ENCODE results near the gene HCLS1.

- TF ChIP-seq, protein P1, sequence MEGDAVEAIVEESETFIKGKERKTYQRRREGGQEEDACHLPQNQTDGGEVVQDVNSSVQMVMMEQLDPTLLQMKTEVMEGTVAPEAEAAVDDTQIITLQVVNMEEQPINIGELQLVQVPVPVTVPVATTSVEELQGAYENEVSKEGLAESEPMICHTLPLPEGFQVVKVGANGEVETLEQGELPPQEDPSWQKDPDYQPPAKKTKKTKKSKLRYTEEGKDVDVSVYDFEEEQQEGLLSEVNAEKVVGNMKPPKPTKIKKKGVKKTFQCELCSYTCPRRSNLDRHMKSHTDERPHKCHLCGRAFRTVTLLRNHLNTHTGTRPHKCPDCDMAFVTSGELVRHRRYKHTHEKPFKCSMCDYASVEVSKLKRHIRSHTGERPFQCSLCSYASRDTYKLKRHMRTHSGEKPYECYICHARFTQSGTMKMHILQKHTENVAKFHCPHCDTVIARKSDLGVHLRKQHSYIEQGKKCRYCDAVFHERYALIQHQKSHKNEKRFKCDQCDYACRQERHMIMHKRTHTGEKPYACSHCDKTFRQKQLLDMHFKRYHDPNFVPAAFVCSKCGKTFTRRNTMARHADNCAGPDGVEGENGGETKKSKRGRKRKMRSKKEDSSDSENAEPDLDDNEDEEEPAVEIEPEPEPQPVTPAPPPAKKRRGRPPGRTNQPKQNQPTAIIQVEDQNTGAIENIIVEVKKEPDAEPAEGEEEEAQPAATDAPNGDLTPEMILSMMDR (conservative IDR thresholded peaks at IDR 0.05): no peak
- TF ChIP-seq ZFX (IDR thresholded peaks at IDR 0.05): no peak
Measured at GRCh38 chr3:121627622-121628021, 33.1 kb downstream of the HCLS1 start.

All from C4-2B (cell line).